AG09319 (cell line): ENCODE results near the gene CACNA1E.

Experiments used
- DNase-seq: peaks from one replicate; pipeline ENCODE4 v3.0.0-alpha.2; 2010; ENCODE audit warnings: low read depth; ENCODE audit errors: extremely low read depth
- CTCF ChIP-seq: IDR thresholded peaks from 2 replicates; pipeline ENCODE4 v1.5.1; 2011; ENCODE audit warnings: low read depth, mild to moderate bottlenecking, inconsistent platforms, low read length, moderate library complexity

CACNA1E gene

DNA sequence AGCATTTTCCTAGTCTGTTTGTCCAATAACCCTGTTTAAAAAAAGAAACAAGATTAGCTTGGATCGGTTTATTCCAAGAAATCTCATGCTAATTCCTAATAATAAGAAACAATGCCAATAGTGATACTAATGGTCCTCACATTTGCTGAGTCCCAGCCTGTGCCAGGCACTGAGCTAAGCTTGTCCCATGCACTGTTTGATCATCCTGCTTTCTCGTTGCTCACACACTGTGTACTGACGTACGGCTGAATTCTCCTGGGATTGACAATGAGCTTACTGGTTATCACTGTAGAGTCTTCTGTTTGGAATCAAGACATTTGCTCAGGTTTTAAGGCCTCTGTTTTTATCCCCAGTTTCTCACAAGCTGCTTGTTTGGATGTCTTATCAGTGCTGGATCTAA, 71.1 kb downstream of the CACNA1E start:
- no peak for DNase-seq
- TF ChIP-seq CTCF: no peak

DNA sequence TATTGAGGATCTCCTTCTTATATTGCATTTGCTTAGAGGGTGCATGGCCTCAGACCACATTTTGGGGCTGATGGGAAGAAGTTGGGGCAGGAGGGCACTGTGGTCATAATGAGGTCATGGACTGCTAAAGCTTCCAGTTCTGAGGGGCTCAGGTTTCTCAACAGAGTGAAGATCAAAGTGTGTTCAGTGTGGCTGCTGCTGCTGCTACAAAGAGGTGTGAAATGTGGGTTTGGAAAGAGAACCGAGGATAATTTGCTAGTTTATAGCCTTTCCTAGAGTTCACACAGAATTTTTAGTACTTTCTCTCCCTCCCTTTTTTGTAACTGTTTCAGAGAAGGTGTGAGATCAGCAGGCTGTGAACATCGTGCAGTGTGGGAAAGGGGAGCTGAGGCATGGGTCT, 73.3 kb downstream of the CACNA1E start:
- no peak for TF ChIP-seq CTCF
- DNase-seq: no peak

GRCh38 chr1:181557313-181557712, 74.0 kb downstream of the CACNA1E start:
- TF ChIP-seq CTCF: no peak
- DNase-seq: no peak

- DNase-seq: no peak
- no peak for TF ChIP-seq CTCF
Measured at GRCh38 chr1:181558416-181558815, 75.1 kb downstream of the CACNA1E start.

GRCh38 chr1:181559142-181559541, 75.8 kb downstream of the CACNA1E start:
- DNase-seq: no peak
- TF ChIP-seq CTCF: no peak

- no peak for DNase-seq
- TF ChIP-seq CTCF: no peak
Measured at GRCh38 chr1:181562395-181562794, 79.1 kb downstream of the CACNA1E start.

DNA sequence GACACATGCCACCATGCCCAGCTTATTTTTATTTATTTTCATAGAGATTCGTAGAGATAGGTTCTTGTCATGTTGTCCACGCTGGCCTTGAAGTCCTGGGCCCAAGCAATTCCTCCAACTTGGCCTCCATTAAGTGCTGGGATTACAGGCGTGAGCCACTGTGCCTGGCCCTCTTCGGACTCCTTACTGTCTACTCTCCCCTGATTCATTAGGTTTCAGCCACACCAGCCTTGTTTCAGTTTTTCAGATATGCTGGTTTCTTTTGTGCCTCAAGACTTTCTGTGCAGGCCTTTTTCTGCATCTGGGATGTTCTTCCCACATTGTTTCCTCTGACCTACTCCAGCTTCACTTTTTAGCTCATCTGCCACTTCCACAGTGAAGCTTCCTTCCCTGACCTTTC, 85.4 kb downstream of the CACNA1E start:
- TF ChIP-seq CTCF: no peak

GRCh38 chr1:181577475-181577874, 94.2 kb downstream of the CACNA1E start:
- DNase-seq: no peak
- no peak for TF ChIP-seq CTCF

More for the DNA sequence above, 85.4 kb downstream of the CACNA1E start:
- no peak for DNase-seq
